Measurements from ENCODE around the gene ARG2.

DNA sequence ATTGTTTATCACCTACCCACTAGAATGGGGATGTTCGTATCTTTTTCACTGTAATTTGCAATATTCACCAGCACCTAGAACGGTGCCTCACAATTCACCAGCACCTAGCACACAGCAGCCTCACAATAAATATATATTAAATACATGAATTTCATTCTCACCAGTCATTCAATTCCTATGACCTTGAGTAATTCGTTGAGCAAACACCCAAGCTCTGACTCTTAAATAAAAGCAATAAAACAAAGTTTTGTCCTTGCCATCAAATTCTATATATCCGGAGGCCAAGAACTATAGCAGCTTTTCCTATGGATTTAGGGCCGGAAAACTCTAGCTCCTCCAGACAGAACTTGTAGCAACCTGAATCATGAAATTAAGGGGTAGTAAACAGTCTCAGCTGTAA, 53.7 kb downstream of the ARG2 start:
- TF ChIP-seq RCOR1 (IDR thresholded peaks at IDR 0.05; ENCODE audit: borderline replicate concordance in 1 of 2, low read depth in 2 of 2, low read length in 2 of 2): no peak
- no peak for TF ChIP-seq ZBED1 (IDR thresholded peaks at IDR 0.05)
- TF ChIP-seq ZNF274 (IDR thresholded peaks at IDR 0.05; ENCODE audit: borderline replicate concordance, low read depth, low read length): no peak
- TF ChIP-seq POLR3G (IDR thresholded peaks at IDR 0.05; ENCODE audit: extremely low read depth, insufficient read length, insufficient replicate concordance): no peak
- TF ChIP-seq, protein P1, sequence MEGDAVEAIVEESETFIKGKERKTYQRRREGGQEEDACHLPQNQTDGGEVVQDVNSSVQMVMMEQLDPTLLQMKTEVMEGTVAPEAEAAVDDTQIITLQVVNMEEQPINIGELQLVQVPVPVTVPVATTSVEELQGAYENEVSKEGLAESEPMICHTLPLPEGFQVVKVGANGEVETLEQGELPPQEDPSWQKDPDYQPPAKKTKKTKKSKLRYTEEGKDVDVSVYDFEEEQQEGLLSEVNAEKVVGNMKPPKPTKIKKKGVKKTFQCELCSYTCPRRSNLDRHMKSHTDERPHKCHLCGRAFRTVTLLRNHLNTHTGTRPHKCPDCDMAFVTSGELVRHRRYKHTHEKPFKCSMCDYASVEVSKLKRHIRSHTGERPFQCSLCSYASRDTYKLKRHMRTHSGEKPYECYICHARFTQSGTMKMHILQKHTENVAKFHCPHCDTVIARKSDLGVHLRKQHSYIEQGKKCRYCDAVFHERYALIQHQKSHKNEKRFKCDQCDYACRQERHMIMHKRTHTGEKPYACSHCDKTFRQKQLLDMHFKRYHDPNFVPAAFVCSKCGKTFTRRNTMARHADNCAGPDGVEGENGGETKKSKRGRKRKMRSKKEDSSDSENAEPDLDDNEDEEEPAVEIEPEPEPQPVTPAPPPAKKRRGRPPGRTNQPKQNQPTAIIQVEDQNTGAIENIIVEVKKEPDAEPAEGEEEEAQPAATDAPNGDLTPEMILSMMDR (IDR thresholded peaks at IDR 0.05 in 2 of 3, conservative IDR thresholded peaks at IDR 0.05 in 1 of 3; ENCODE audit: insufficient read depth in 2 of 3, low read depth in 1 of 3, low read length in 3 of 3): no peak
- TF ChIP-seq, protein P2, sequence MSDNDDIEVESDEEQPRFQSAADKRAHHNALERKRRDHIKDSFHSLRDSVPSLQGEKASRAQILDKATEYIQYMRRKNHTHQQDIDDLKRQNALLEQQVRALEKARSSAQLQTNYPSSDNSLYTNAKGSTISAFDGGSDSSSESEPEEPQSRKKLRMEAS (CRISPR knock-in tag; IDR thresholded peaks at IDR 0.05): no peak
- TF ChIP-seq BRF1 (IDR thresholded peaks at IDR 0.05; ENCODE audit: borderline replicate concordance, extremely low read depth, insufficient read length): no peak
- TF ChIP-seq, protein P3, sequence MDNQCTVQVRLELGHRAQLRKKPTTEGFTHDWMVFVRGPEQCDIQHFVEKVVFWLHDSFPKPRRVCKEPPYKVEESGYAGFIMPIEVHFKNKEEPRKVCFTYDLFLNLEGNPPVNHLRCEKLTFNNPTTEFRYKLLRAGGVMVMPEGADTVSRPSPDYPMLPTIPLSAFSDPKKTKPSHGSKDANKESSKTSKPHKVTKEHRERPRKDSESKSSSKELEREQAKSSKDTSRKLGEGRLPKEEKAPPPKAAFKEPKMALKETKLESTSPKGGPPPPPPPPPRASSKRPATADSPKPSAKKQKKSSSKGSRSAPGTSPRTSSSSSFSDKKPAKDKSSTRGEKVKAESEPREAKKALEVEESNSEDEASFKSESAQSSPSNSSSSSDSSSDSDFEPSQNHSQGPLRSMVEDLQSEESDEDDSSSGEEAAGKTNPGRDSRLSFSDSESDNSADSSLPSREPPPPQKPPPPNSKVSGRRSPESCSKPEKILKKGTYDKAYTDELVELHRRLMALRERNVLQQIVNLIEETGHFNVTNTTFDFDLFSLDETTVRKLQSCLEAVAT (IDR thresholded peaks at IDR 0.05): no peak
- no peak for TF ChIP-seq ZNF311 (CRISPR knock-in tag; IDR thresholded peaks at IDR 0.05)
- TF ChIP-seq POLR2AphosphoS5 (IDR thresholded peaks at IDR 0.05; ENCODE audit: control insufficient read depth, insufficient read depth, low read depth, low read length): no peak
- no peak for TF ChIP-seq BACH1 (tag; IDR thresholded peaks at IDR 0.05)
